Parietal lobe (tissue), 2 donors: Measurements from ENCODE around the gene SLC12A4. TPM values are rescaled to one million over a fixed set of nuclear protein-coding genes. Genes with fewer than 3 reads are reported as not detected.

Source experiments
- small RNA-seq: library from RNA; depleted of rRNA; stranded (forward); fragments of <200 nt; gene quantifications from one replicate; pipeline ENCODE3, GENCODE V24; 2014; ENCODE audit warnings: low replicate concordance
- total RNA-seq: library from RNA; depleted of rRNA; stranded (reverse); fragments of >200 nt; gene quantifications from one replicate; pipeline ENCODE4 v1.2.3, GENCODE V29; 2014

Gene SLC12A4
- total RNA-seq: 13.5 TPM

GRCh38 chr16:67968400-67969253 is at the start of gene SLC12A4:
TSS of gene SLC12A4 (minus strand) at chr16:67968637. CDS start at chr16:67968553, 84 bp downstream.

GRCh38 chr16:68015681-68016080 is 47.2 kb upstream of the SLC12A4 start, which contains the start of gene DPEP2NB:
TSS of gene DPEP2NB (minus strand) at chr16:68015911. CDS start at chr16:68015770, 141 bp downstream.

GRCh38 chr16:67998779-67999688 is 30.6 kb upstream of the SLC12A4 start, which contains the start of gene DPEP2:
TSS of gene DPEP2 (minus strand) at chr16:67999484. CDS start at chr16:67993212, 6,272 bp downstream.

GRCh38 chr16:67979955-67980678 is 11.7 kb upstream of the SLC12A4 start, which contains the start of gene DPEP3:
TSS of gene DPEP3 (minus strand) at chr16:67980499. CDS start at chr16:67980380, 119 bp downstream.

GRCh38 chr16:67943619-67944504 is 24.6 kb downstream of the SLC12A4 start, which contains the start of gene LCAT:
TSS of gene LCAT (minus strand) at chr16:67944120. CDS start at chr16:67944101, 19 bp downstream.

GRCh38 chr16:67936124-67936879 is 32.1 kb downstream of the SLC12A4 start, which contains the start of gene PSMB10:
TSS of gene PSMB10 (minus strand) at chr16:67936850. CDS start at chr16:67936749, 101 bp downstream.

GRCh38 chr16:67931712-67932461 is 36.5 kb downstream of the SLC12A4 start, which contains the start of gene CTRL:
TSS of gene CTRL (minus strand) at chr16:67931862. CDS start at chr16:67931852, 10 bp downstream.

Small RNAs within 50 kb of the gene (small RNA-seq; reads per million reads assigned to genes)
- not detected for gene RNU6-359P

Other genes with a start within 250 kb of the SLC12A4 start
- gene GFOD2, start 249.3 kb downstream of the SLC12A4 start, total RNA-seq: 62.0 TPM
- gene RANBP10, start 162.1 kb downstream of the SLC12A4 start, total RNA-seq: 16.0 TPM
- 6.3 TPM for gene TSNAXIP1, start 161.7 kb downstream of the SLC12A4 start, total RNA-seq
- 25.7 TPM for gene THAP11, start 126.3 kb downstream of the SLC12A4 start, total RNA-seq
- 110 TPM for gene NUTF2, start 121.7 kb downstream of the SLC12A4 start, total RNA-seq
- 49.1 TPM for gene CENPT, start 120.9 kb downstream of the SLC12A4 start, total RNA-seq
- 67.0 TPM for gene EDC4, start 95.6 kb downstream of the SLC12A4 start, total RNA-seq
- gene NRN1L, start 83.8 kb downstream of the SLC12A4 start, total RNA-seq: not detected
- 21.3 TPM for gene PSKH1, start 75.4 kb downstream of the SLC12A4 start, total RNA-seq
- 4.7 TPM for gene CTRL, start 36.8 kb downstream of the SLC12A4 start, total RNA-seq
- gene PSMB10, start 31.8 kb downstream of the SLC12A4 start, total RNA-seq: 11.6 TPM
- gene LCAT, start 24.5 kb downstream of the SLC12A4 start, total RNA-seq: 1.3 TPM
- gene DPEP3, start 11.9 kb upstream of the SLC12A4 start, total RNA-seq: not detected
- not detected for gene DPEP2, start 30.8 kb upstream of the SLC12A4 start, total RNA-seq
- gene DPEP2NB, start 47.3 kb upstream of the SLC12A4 start, total RNA-seq: not detected
- gene DDX28, start 54.6 kb upstream of the SLC12A4 start, total RNA-seq: 8.8 TPM
- gene DUS2, start 54.6 kb upstream of the SLC12A4 start, total RNA-seq: 15.7 TPM
- gene NFATC3, start 116.7 kb upstream of the SLC12A4 start, total RNA-seq: 26.6 TPM